ENCODE results near the gene XPOT. TPM values are rescaled to one million over a fixed set of nuclear protein-coding genes. Genes with fewer than 3 reads are reported as not detected.
A peak's percentile ranks its signal among the peaks of the same experiment; 100 is the strongest.

The XPOT gene
- total RNA-seq, 1 donor from 2014 or later = 46.5 TPM

DNA sequence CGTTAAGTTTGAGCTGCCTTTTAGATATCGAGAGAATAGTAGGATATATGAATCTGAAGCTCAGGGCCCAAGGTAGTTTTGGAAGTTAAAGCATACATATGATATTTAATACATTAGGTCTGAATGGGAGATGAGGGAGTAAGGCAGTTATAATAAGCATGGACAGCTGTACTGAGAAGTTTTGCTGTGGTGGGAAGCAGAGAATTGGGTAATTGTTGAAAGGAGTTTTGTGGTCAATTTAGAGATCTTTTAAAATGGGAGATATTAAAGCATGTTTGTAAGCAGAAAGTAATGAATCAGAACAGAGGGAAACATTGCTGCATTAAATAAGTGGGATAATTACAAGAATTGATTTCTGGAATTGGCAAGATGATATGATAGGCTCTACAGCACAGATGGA lies 69.0 kb downstream of the XPOT start:
- Mint-ChIP-seq H3K4me1 (ENCODE audit: unreplicated experiment) (no peaks in the 10 kb centered on the region), H3K36me3 (ENCODE audit: low read depth, unreplicated experiment) (peaks cover 66% of the 10 kb centered on the region), H3K27ac (ENCODE audit: unreplicated experiment) (no peak overlapping the region), H3K27me3 (ENCODE audit: unreplicated experiment) (no peaks in the 10 kb centered on the region), H3K9me3 (ENCODE audit: unreplicated experiment) (no peaks in the 10 kb centered on the region), H3K4me3 (ENCODE audit: unreplicated experiment) (peak overlapping the region; percentile 12)
- no peak for DNase-seq (ENCODE audit: low spot score)
- TF ChIP-seq, protein P1, sequence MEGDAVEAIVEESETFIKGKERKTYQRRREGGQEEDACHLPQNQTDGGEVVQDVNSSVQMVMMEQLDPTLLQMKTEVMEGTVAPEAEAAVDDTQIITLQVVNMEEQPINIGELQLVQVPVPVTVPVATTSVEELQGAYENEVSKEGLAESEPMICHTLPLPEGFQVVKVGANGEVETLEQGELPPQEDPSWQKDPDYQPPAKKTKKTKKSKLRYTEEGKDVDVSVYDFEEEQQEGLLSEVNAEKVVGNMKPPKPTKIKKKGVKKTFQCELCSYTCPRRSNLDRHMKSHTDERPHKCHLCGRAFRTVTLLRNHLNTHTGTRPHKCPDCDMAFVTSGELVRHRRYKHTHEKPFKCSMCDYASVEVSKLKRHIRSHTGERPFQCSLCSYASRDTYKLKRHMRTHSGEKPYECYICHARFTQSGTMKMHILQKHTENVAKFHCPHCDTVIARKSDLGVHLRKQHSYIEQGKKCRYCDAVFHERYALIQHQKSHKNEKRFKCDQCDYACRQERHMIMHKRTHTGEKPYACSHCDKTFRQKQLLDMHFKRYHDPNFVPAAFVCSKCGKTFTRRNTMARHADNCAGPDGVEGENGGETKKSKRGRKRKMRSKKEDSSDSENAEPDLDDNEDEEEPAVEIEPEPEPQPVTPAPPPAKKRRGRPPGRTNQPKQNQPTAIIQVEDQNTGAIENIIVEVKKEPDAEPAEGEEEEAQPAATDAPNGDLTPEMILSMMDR (IDR thresholded peaks at IDR 0.05; ENCODE audit: unreplicated experiment) = no peak

DNA sequence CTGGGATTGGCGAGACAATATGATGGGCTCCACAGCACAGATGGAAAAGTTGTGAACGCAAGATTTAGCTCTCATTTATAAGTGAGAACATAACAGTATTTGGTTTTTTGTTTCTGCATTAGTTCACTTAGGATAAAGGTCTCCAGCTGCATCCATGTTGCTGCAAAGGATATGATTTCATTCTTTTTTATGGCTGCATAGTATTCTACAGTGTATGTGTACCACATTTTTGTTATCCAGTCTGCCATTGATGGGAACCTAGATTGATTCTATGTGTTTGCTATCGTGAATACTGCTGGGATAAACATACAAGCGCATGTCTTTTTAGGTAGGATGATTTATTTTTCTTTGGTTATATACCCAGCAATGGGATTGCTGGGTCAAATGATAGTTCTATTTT lies 71.3 kb downstream of the XPOT start:
- peaks cover 52% of the 10 kb centered on the region for H3K36me3 Mint-ChIP-seq (ENCODE audit: low read depth, unreplicated experiment)

DNA sequence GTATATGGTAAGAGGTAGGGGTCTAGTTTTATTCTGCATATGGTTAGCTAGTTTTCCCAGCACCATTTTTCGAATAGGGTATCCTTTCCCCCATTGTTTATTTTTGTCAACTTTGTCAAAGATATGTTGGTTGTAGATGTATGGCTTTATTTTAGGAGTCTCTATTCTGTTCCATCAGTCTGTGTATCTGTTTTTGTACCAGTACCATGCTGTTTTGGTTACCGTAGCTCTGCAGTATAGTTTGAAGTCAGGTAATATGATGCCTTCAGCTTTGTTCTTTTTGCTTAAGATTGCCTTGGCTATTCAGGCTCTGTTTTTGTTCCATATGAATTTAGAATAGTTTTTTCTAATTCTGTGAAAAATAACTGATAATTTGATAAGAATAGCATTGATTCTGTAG lies 72.7 kb downstream of the XPOT start:
- Mint-ChIP-seq H3K9me3 (ENCODE audit: unreplicated experiment) (no peaks in the 10 kb centered on the region), H3K27me3 (ENCODE audit: unreplicated experiment) (no peaks in the 10 kb centered on the region), H3K36me3 (ENCODE audit: low read depth, unreplicated experiment) (peaks cover 50% of the 10 kb centered on the region), H3K4me3 (ENCODE audit: unreplicated experiment) (no peak overlapping the region), H3K27ac (ENCODE audit: unreplicated experiment) (no peak overlapping the region), H3K4me1 (ENCODE audit: unreplicated experiment) (no peaks in the 10 kb centered on the region)
- no peak for DNase-seq (ENCODE audit: low spot score)
- TF ChIP-seq, protein P1 (IDR thresholded peaks at IDR 0.05; ENCODE audit: unreplicated experiment) = no peak

More for the DNA sequence above, 71.3 kb downstream of the XPOT start:
- Mint-ChIP-seq H3K4me3 (ENCODE audit: unreplicated experiment) (peak overlapping the region; percentile 56), H3K27me3 (ENCODE audit: unreplicated experiment) (no peaks in the 10 kb centered on the region), H3K27ac (ENCODE audit: unreplicated experiment) (no peak overlapping the region), H3K4me1 (ENCODE audit: unreplicated experiment) (no peaks in the 10 kb centered on the region), H3K9me3 (ENCODE audit: unreplicated experiment) (no peaks in the 10 kb centered on the region)
- TF ChIP-seq, protein P1 (IDR thresholded peaks at IDR 0.05; ENCODE audit: unreplicated experiment) = no peak
- no peak for DNase-seq (ENCODE audit: low spot score)

DNA sequence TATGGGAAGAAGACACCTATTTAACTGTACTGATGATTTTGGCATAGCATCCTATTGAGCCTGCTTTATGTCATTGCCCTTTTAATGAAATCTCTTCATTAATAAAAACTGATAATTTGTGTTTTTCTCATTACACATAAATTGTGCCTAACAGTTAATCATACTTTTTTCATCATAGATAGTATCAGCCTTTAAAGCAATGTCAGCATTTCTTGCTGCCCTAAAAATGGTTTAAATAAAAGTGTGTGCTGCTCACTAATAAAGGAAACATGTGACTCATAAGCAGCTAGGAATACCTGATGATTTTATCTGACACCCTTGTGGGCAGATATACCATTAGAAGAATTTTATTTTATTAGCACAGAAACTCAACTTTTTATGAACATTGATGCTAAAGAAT lies 74.5 kb downstream of the XPOT start:
- Mint-ChIP-seq H3K27me3 (ENCODE audit: unreplicated experiment) (no peaks in the 10 kb centered on the region), H3K9me3 (ENCODE audit: unreplicated experiment) (no peaks in the 10 kb centered on the region), H3K4me3 (ENCODE audit: unreplicated experiment) (no peak overlapping the region), H3K4me1 (ENCODE audit: unreplicated experiment) (no peaks in the 10 kb centered on the region), H3K27ac (ENCODE audit: unreplicated experiment) (no peak overlapping the region), H3K36me3 (ENCODE audit: low read depth, unreplicated experiment) (peaks cover 38% of the 10 kb centered on the region)
- TF ChIP-seq, protein P1 (IDR thresholded peaks at IDR 0.05; ENCODE audit: unreplicated experiment) = no peak
- DNase-seq (ENCODE audit: low spot score) = no peak

DNA sequence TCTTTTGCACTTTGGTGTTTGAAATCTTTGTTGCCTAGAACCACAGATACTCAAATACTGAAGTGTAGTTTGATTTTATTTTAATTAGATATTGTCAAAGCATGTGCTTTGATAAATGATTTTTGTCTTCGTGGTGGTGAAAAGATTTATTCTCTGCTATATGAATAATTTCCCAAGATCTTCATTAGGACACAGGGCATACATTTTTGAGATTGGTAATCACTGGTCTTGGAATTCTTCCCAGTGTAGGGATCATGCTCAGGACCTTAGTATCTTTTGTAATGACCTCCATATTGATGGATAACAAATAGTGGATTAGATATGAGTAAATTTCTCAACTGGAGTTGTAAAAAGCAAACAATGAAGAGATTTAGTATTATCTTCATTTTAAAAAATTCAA lies 76.0 kb downstream of the XPOT start:
- Mint-ChIP-seq H3K4me1 (ENCODE audit: unreplicated experiment) (no peaks in the 10 kb centered on the region), H3K36me3 (ENCODE audit: low read depth, unreplicated experiment) (peaks cover 26% of the 10 kb centered on the region), H3K27me3 (ENCODE audit: unreplicated experiment) (no peaks in the 10 kb centered on the region), H3K4me3 (ENCODE audit: unreplicated experiment) (no peak overlapping the region), H3K9me3 (ENCODE audit: unreplicated experiment) (no peaks in the 10 kb centered on the region), H3K27ac (ENCODE audit: unreplicated experiment) (no peak overlapping the region)
- DNase-seq (ENCODE audit: low spot score) = no peak
- TF ChIP-seq, protein P1 (IDR thresholded peaks at IDR 0.05; ENCODE audit: unreplicated experiment) = no peak

All from endothelial cell (in vitro differentiated cells).